GM23248 (cell line): ENCODE data around the gene CAMTA1.

Experiments
- EZH2 ChIP-seq: fragments of 200-600 bp; sonication (generic); IDR thresholded peaks from 2 replicates; pipeline ENCODE4 v1.6.1; 2018; ENCODE audit warnings: antibody characterized with exemption, mild to moderate bottlenecking; ENCODE audit not compliant: insufficient read depth, poor library complexity, severe bottlenecking
- EZH2phosphoT487 ChIP-seq: fragments of 200-600 bp; sonication (generic); IDR thresholded peaks from 2 replicates; pipeline ENCODE4 v1.6.1; 2018; ENCODE audit warnings: antibody characterized with exemption, moderate library complexity, mild to moderate bottlenecking, low read depth; ENCODE audit not compliant: insufficient read depth

- TF ChIP-seq EZH2phosphoT487 (no peak), EZH2 (no peak)
Observed at GRCh38 chr1:7780976-7781375, 995.7 kb downstream of the CAMTA1 start.
